Measurements from ENCODE around the gene ALAD. TPM values are rescaled to one million over a fixed set of nuclear protein-coding genes. Genes with fewer than 3 reads are reported as not detected.

Gene ALAD
- total RNA-seq, 3 donors from 2014 or later = 27.4 to 28.5 (median 28.3) TPM

GRCh38 chr9:113373676-113374392 lies 27.2 kb downstream of the ALAD start:
- intact Hi-C loops (cut with DNase I; ENCODE audit: low total_unique reads) = no loop called here

GRCh38 chr9:113373256-113373655 lies 27.8 kb downstream of the ALAD start:
- no peak for TF ChIP-seq POLR2A (IDR thresholded peaks at IDR 0.05)
- TF ChIP-seq CTCF (IDR thresholded peaks at IDR 0.05) = no peak
- TF ChIP-seq POLR2AphosphoS5 (IDR thresholded peaks at IDR 0.05) = no peak
- intact Hi-C loops (cut with DNase I; ENCODE audit: low total_unique reads) = no loop called here

More at GRCh38 chr9:113373676-113374392, 27.2 kb downstream of the ALAD start:
- Histone ChIP-seq H3K4me1 (peaks cover 0 to 3% of the 10 kb centered on the region in 2 donors), H3K27me3 (no peaks in the 10 kb centered on the region), H3K27ac (no peak overlapping the region), H3K4me3 (no peak overlapping the region), H3K36me3 (peaks cover 7% of the 10 kb centered on the region), H3K9me3 (no peaks in the 10 kb centered on the region)
- DNase-seq (ENCODE audit: low spot score in 2 of 2) = no peak
- TF ChIP-seq POLR2A (IDR thresholded peaks at IDR 0.05) = no peak
- TF ChIP-seq POLR2AphosphoS5 (IDR thresholded peaks at IDR 0.05) = no peak
- no peak for TF ChIP-seq CTCF (IDR thresholded peaks at IDR 0.05)

GRCh38 chr9:113372059-113372458 lies 29.0 kb downstream of the ALAD start:
- Histone ChIP-seq H3K9me3 (no peaks in the 10 kb centered on the region), H3K27me3 (no peaks in the 10 kb centered on the region), H3K4me1 (peaks cover 0 to 3% of the 10 kb centered on the region in 2 donors), H3K27ac (peak overlapping the region; percentile 40 to 44), H3K36me3 (peaks cover 7% of the 10 kb centered on the region), H3K4me3 (no peak overlapping the region)
- intact Hi-C loops (cut with DNase I; ENCODE audit: low total_unique reads) = no loop called here
- no peak for DNase-seq (ENCODE audit: low spot score in 2 of 2)
- TF ChIP-seq POLR2A (IDR thresholded peaks at IDR 0.05) = no peak
- TF ChIP-seq POLR2AphosphoS5 (IDR thresholded peaks at IDR 0.05) = no peak
- TF ChIP-seq CTCF (IDR thresholded peaks at IDR 0.05) = no peak

More at GRCh38 chr9:113373256-113373655, 27.8 kb downstream of the ALAD start:
- Histone ChIP-seq H3K27me3 (no peaks in the 10 kb centered on the region), H3K36me3 (peaks cover 7% of the 10 kb centered on the region), H3K4me3 (no peak overlapping the region), H3K4me1 (peaks cover 0 to 3% of the 10 kb centered on the region in 2 donors), H3K9me3 (no peaks in the 10 kb centered on the region), H3K27ac (no peak overlapping the region)
- DNase-seq (ENCODE audit: low spot score in 2 of 2) = no peak

GRCh38 chr9:113370806-113371325 lies 30.2 kb downstream of the ALAD start:
- H3K4me1 ChIP-seq = peaks cover 0 to 3% of the 10 kb centered on the region in 2 donors
- intact Hi-C loops (cut with DNase I; ENCODE audit: low total_unique reads) = no loop called here
- TF ChIP-seq POLR2AphosphoS5 (IDR thresholded peaks at IDR 0.05) (no peak), CTCF (IDR thresholded peaks at IDR 0.05) (no peak), POLR2A (IDR thresholded peaks at IDR 0.05) (no peak)
- H3K27ac ChIP-seq = no peak overlapping the region
- no peaks in the 10 kb centered on the region for H3K27me3 ChIP-seq
- H3K9me3 ChIP-seq = no peaks in the 10 kb centered on the region
- peaks cover 7% of the 10 kb centered on the region for H3K36me3 ChIP-seq
- DNase-seq (ENCODE audit: low spot score in 2 of 2) = no peak
- H3K4me3 ChIP-seq = no peak overlapping the region

- peaks cover 0 to 3% of the 10 kb centered on the region in 2 donors for H3K4me1 ChIP-seq
- no peak for DNase-seq (ENCODE audit: low spot score in 2 of 2)
- H3K27me3 ChIP-seq = no peaks in the 10 kb centered on the region
- no peak overlapping the region for H3K4me3 ChIP-seq
- H3K27ac ChIP-seq = no peak overlapping the region
- no peaks in the 10 kb centered on the region for H3K9me3 ChIP-seq
- peaks cover 7% of the 10 kb centered on the region for H3K36me3 ChIP-seq
- intact Hi-C loops (cut with DNase I; ENCODE audit: low total_unique reads) = no loop called here
- no peak for TF ChIP-seq POLR2AphosphoS5 (IDR thresholded peaks at IDR 0.05)
- no peak for TF ChIP-seq CTCF (IDR thresholded peaks at IDR 0.05)
- TF ChIP-seq POLR2A (IDR thresholded peaks at IDR 0.05) = no peak
Measured at GRCh38 chr9:113369855-113370140, 31.3 kb downstream of the ALAD start.
